Astrocyte (in vitro differentiated cells and primary cell): ENCODE data around the gene TMEM178B. TPM values are rescaled to one million over a fixed set of nuclear protein-coding genes. Genes with fewer than 3 reads are reported as not detected.

Experiments used
- DNase-seq: peaks from one replicate; pipeline ENCODE4 v3.0.0-alpha.2; 2010; ENCODE audit warnings: low read depth
- FAIRE-seq: peaks from 2 replicates; lab custom pipeline; 2011; peaks lifted over from hg19 to GRCh38; lab: Jason Lieb, UNC
- H2AFZ ChIP-seq: 2 replicates; pipeline ENCODE4 v1.6.0; 2012; ENCODE audit warnings: low read depth, low read length, inconsistent platforms
- H3K27ac ChIP-seq: 2 replicates; pipeline ENCODE4 v1.5.1; 2011; ENCODE audit warnings: low read depth, low read length, inconsistent platforms
- H3K27me3 ChIP-seq: 2 replicates; pipeline ENCODE4 v1.6.0; 2011; ENCODE audit warnings: low read length, inconsistent platforms; ENCODE audit not compliant: insufficient read depth
- H3K36me3 ChIP-seq: 2 replicates; pipeline ENCODE4 v1.5.1; 2011; ENCODE audit warnings: low read length, inconsistent platforms; ENCODE audit not compliant: insufficient read depth
- H3K4me1 ChIP-seq: 2 replicates; pipeline ENCODE4 v1.5.1; 2011; ENCODE audit warnings: low read length, inconsistent platforms; ENCODE audit not compliant: insufficient read depth
- H3K4me2 ChIP-seq: 2 replicates; pipeline ENCODE4 v1.6.0; 2012; ENCODE audit warnings: low read length, inconsistent platforms
- H3K4me3 ChIP-seq: 2 replicates; pipeline ENCODE4 v1.5.1; 2011; ENCODE audit warnings: low read depth, mild to moderate bottlenecking, low read length, inconsistent platforms; ENCODE audit not compliant: insufficient read depth
- H3K79me2 ChIP-seq: 2 replicates; pipeline ENCODE4 v1.6.0; 2012; ENCODE audit warnings: mild to moderate bottlenecking, low read length, inconsistent platforms; ENCODE audit not compliant: insufficient read depth
- H3K9ac ChIP-seq: 2 replicates; pipeline ENCODE4 v1.6.0; 2012; ENCODE audit warnings: mild to moderate bottlenecking, low read length, inconsistent platforms
- H3K9me3 ChIP-seq: 2 replicates; pipeline ENCODE4 v1.5.1; 2012; ENCODE audit warnings: low read depth, mild to moderate bottlenecking, low read length, inconsistent platforms; ENCODE audit not compliant: insufficient read depth
- H4K20me1 ChIP-seq: 2 replicates; pipeline ENCODE4 v1.6.0; 2012; ENCODE audit warnings: low read length, inconsistent platforms; ENCODE audit not compliant: insufficient read depth
- H3K27ac Mint-ChIP-seq: one replicate; pipeline ENCODE4 v1.8.0; 2021; ENCODE audit warnings: mild to moderate bottlenecking, mixed read lengths; ENCODE audit not compliant: unreplicated experiment
- H3K27me3 Mint-ChIP-seq: one replicate; pipeline ENCODE4 v1.8.0; 2021; ENCODE audit warnings: low read depth, mixed read lengths; ENCODE audit not compliant: unreplicated experiment
- H3K36me3 Mint-ChIP-seq: one replicate; pipeline ENCODE4 v1.8.0; 2021; ENCODE audit warnings: low read depth, mixed read lengths; ENCODE audit not compliant: unreplicated experiment
- H3K4me1 Mint-ChIP-seq: one replicate; pipeline ENCODE4 v1.8.0; 2021; ENCODE audit warnings: low read depth, mixed read lengths; ENCODE audit not compliant: unreplicated experiment
- H3K4me3 Mint-ChIP-seq: one replicate; pipeline ENCODE4 v1.8.0; 2021; ENCODE audit warnings: mild to moderate bottlenecking, moderate library complexity, mixed read lengths; ENCODE audit not compliant: unreplicated experiment
- H3K9me3 Mint-ChIP-seq: one replicate; pipeline ENCODE4 v1.8.0; 2021; ENCODE audit warnings: mild to moderate bottlenecking, mixed read lengths; ENCODE audit not compliant: unreplicated experiment
- CTCF ChIP-seq: IDR thresholded peaks from 2 replicates; pipeline ENCODE4 v1.5.1; 2011; ENCODE audit warnings: low read depth, mild to moderate bottlenecking, inconsistent platforms, low read length, moderate library complexity; ENCODE audit not compliant: insufficient read depth
- EZH2 ChIP-seq: IDR thresholded peaks from 2 replicates; pipeline ENCODE4 v1.6.1; 2012; ENCODE audit warnings: mild to moderate bottlenecking, low read length, inconsistent platforms; ENCODE audit not compliant: insufficient read depth
- total RNA-seq: library from RNA; stranded (reverse); gene quantifications from 2 replicates; pipeline ENCODE4 v1.2.1, GENCODE V29; 2021

TMEM178B gene
- total RNA-seq, 1 donor from 2014 or later: 3.9 TPM

- TF ChIP-seq CTCF: no peak
- TF ChIP-seq EZH2: no peak
- no peak for FAIRE-seq
Measured at GRCh38 chr7:141415999-141416398, 342.1 kb downstream of the TMEM178B start.

GRCh38 chr7:141416650-141417270 lies 342.9 kb downstream of the TMEM178B start:
- no peaks in the 10 kb centered on the region for H4K20me1 ChIP-seq
- H3K36me3 Mint-ChIP-seq: no peaks in the 10 kb centered on the region

More at GRCh38 chr7:141415999-141416398, 342.1 kb downstream of the TMEM178B start:
- Histone ChIP-seq H3K4me1 (no peaks in the 10 kb centered on the region), H3K27me3 (no peaks in the 10 kb centered on the region), H4K20me1 (no peaks in the 10 kb centered on the region), H3K9me3 (no peaks in the 10 kb centered on the region), H3K27ac (no peak overlapping the region), H3K36me3 (no peaks in the 10 kb centered on the region), H2AFZ (no peak overlapping the region), H3K9ac (no peak overlapping the region), H3K4me2 (no peak overlapping the region), H3K79me2 (no peaks in the 10 kb centered on the region), H3K4me3 (no peak overlapping the region)
- DNase-seq: no peak
- Mint-ChIP-seq H3K27me3 (peaks cover 10% of the 10 kb centered on the region), H3K4me3 (no peak overlapping the region), H3K9me3 (peaks cover 2% of the 10 kb centered on the region), H3K27ac (no peak overlapping the region), H3K36me3 (no peaks in the 10 kb centered on the region), H3K4me1 (no peaks in the 10 kb centered on the region)

More at GRCh38 chr7:141416650-141417270, 342.9 kb downstream of the TMEM178B start:
- H3K4me3 ChIP-seq: no peak overlapping the region
- no peak overlapping the region for H3K9ac ChIP-seq
- no peak overlapping the region for H3K4me2 ChIP-seq
- no peaks in the 10 kb centered on the region for H3K9me3 ChIP-seq
- Mint-ChIP-seq H3K4me1 (no peaks in the 10 kb centered on the region), H3K27me3 (peaks cover 10% of the 10 kb centered on the region), H3K4me3 (no peak overlapping the region), H3K9me3 (peaks cover 2% of the 10 kb centered on the region), H3K27ac (no peak overlapping the region)
- TF ChIP-seq EZH2 (no peak), CTCF (no peak)
- H3K4me1 ChIP-seq: no peaks in the 10 kb centered on the region
- FAIRE-seq (no peak), DNase-seq (no peak)
- no peaks in the 10 kb centered on the region for H3K27me3 ChIP-seq
- no peaks in the 10 kb centered on the region for H3K36me3 ChIP-seq
- H3K27ac ChIP-seq: no peak overlapping the region
- no peak overlapping the region for H2AFZ ChIP-seq
- no peaks in the 10 kb centered on the region for H3K79me2 ChIP-seq
